GM18502 (cell line): Measurements from ENCODE around the gene OSBP2.

Source experiments
- ATAC-seq: cut with Tn5 transposase; IDR thresholded peaks from one replicate; pipeline ENCODE4 v1.9.1; 2021; ENCODE audit warnings: mild to moderate bottlenecking; ENCODE audit not compliant: unreplicated experiment, poor library complexity

The OSBP2 gene

GRCh38 chr22:30863081-30863833 lies 168.6 kb downstream of the OSBP2 start:
- no peak for ATAC-seq

GRCh38 chr22:30864441-30865420 lies 170.1 kb downstream of the OSBP2 start:
- ATAC-seq, result no peak

DNA sequence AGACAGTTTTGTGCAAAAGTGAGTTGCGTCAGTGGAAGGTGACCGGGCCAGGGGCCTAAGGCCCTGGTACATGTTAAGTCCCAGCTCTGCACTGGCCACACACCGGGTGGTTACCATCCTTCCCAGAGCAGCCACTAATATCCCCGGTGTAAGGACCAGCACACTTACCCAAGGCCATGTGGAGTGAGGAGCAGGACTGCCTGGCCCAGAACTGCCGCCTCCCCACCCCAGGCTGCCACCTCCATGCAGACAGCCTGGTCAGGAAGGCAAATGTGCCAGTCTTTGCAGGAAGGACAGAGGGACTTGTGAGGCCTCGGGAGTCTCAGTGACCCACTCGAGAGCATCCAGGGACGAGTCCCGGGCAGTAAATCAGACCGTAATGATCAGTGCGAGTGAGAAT lies 171.0 kb downstream of the OSBP2 start:
- ATAC-seq, result no peak

GRCh38 chr22:30866216-30866615 lies 171.5 kb downstream of the OSBP2 start:
- ATAC-seq, result no peak

DNA sequence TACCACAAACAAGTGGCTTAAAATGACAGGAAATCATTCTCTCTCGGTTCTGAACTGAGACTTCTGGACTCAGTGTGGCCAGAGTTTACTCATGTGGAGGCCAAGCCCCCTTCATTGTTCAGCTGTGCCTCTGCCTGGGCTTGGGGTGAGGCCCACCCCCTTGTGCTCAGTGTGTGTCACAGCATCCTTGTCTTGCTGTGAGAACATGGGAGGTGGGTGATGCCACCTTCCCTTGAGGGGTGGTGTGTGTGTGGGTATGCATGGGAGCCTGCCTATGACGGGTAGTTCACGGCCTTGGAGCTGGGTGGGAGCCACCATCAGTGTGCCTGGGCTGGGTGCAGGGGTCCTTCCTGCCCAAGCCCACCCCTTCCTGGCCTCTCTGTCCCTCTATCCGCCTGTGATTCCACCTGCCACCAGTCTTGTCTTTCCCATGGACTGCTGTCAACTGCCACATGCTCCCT lies 172.2 kb downstream of the OSBP2 start:
- no peak for ATAC-seq

DNA sequence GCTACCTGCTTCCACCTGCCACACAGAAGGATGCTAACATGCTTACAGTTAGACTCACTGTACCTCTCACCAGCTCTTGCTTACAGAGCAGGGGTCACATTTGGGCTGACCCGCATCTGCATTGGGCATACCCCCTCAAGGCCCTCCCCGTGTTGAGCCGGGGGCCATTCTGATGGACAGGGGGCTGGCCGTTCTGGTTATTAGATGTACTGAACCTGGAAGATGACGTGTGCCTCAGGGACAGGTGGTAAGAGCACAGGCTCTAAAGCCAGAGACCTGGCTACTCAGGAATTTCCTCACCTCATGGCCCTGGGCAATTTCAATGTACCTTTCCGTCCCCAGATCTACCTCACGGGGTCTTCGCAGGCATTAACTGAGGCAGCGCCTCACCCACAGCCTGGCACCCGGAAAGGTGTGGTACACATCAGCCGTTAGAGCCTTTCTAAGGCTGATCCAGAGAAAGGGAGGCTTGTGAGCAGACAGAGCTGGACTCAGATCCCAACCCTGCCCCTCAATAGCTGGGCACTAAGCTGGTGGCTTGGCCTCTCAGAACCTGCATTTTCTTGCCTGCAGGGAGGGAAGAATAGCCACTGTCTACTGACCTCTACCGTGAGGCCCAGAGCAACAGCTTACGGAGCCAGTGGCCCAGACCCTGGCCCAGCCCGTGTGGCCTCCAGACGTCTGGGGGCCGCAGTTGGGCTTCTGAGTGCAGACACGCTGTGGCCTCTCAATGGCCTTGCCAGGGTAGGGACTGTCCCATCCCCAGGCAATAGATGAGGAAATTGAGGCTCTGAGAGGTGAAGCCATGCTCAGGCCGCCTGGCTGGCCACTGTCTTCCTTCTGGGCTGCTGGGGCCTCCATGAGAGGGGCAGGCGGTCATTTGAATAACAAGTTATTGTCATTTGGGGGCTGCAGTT lies 173.3 kb downstream of the OSBP2 start:
- ATAC-seq, result no peak

DNA sequence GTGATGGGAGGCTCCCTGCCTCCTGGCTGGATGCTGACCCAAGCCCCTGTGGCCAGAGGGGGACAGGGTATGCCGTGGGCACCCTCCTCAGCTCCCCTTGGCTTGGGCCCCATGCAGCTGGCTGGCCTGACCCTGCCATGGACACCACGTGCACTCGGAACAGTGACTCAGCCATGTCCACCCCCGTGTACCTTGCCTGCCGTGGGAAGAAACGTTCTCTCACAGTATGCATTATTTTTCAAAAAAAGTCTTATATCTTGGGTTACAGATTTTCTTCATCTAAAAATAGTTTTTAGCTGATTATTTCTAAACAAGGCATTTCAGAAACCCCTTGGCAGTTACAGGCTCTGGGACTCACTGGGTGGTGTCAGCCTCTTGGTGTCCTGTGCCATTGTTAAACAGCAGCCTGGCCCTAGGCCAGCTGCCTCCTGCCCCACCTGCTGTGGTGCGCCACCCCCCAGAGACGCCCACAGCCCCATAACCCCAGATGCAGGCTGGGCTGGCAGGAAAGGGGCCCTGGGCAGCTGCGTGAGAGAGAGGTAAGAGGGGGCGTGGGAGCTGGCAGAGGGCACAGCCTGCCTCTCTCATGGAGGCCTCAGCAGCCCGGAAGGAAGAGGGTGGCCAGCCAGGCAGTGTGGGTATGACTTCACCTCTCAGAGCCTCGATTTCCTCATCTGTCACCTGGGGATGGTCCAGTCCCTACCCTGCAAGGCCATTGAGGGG lies 174.2 kb downstream of the OSBP2 start:
- ATAC-seq, result no peak

- no peak for ATAC-seq
Observed at GRCh38 chr22:30869667-30870395, 175.2 kb downstream of the OSBP2 start.

DNA sequence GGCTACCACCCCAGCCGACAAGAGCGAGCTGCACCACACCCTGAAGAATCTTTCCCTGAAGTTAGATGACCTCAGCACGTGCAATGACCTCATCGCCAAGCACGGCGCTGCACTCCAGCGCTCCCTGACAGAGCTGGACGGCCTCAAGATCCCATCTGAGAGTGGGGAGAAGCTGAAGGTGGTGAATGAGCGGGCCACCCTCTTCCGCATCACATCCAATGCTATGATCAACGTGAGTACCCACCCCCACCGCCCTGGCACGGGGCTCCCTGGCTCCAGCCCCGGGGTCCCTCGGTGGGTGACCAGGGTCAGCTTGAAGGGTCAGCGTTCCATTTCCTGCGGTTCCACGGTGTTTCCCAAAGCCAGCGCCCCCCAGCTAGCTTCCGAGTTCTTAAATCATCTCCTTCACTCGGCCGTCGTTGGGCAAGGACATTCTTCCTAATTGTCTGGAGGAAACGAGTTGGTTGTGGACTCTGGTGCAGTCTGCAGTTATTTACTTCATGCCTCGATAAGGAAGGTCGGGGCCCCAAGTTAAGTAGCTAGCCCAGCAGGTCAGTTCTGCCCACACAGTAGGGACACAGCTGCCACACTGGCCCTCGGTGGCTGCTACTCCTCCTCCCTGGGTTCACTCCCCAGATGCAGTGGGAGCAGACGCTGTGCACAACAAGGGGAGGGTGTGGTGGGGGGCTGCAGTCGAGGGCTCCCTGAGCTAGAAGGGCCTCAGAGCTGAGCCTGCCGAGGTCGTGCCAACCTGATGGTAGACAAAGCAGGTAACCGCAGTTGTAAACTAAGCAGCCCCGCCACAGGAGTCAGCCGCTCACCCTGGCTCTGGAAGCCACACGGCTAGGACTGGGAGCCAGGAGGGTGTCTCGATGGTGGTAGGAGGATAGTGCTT lies 176.0 kb downstream of the OSBP2 start:
- no peak for ATAC-seq

DNA sequence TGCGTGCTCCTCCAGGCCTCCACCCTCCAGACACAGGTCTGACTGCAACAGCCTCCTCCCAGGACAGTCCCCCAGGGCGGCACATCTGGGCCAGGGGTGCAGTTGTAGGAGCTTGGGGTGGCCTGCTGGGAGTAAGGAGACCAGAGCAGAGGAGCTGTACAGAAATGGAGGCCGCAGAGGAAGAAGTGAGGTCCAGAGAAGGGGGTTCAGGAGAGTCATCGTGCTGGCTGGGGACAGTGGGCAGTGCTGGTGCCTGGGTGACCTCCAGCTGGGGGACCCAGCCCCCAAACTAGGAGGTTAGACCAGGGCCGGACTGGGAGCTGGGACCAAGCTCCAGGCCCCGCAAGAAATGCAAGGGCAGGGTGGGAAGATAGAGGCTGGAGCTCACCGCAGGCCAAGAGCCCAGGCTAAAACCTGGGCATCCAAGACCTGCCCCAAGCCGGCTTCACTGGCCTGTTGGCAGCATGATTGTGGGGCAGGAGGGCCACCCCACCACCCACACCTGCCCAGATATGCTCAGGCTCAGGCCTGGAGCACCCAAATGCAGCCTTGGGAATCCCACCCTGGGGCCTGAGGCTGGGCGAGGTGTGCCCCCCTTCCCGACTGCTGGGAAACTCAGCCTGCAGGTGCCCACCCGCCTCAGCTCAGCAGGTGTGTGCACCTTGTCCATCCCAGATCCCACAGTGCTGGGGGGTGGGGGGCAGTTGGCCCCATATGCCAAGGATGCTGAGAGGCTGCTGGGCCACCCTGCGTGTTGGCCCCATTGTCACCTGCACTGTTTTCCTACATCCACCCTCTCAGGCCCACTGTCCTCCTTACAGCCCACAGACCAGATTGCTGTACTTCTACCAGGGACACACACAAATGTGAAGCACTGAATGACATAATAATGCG lies 177.0 kb downstream of the OSBP2 start:
- no peak for ATAC-seq

DNA sequence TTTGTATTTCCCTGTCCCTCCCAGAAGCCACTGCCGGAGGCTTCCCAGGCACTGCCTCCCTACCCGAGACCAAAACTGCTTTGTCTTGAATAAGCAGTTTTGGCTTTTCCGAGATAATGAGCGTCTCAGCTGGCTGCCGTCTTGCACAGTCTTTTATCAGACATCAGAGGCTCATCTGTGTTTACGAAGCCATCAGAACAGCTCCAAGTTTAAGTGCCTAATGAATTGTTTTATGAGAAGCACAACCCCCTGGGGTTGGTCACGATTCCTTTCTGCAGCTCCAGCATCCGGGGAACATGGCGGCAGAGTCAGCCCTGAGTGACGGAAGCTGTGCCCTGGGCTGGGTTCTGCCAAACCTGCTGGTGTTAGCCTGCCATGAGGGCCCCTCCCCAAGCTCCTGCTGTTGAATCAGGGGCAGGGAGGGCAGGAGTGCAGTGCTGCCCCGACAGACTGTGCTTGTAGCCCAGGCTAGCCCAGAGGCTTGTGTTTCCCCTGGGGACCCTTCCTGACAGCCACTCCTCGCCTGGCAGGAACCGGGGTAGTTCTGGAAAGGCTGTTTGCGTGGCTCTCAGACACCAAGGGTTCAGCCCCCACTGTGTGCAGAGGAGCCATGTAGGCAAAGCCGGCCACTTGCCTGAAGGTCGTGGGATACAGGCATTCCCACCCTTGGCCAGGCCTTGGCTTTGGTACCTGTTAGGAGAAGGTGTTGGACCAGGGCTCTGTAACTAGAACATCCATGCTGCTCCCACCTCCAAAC lies 177.8 kb downstream of the OSBP2 start:
- ATAC-seq, result no peak

GRCh38 chr22:30873086-30873650 lies 178.5 kb downstream of the OSBP2 start:
- no peak for ATAC-seq

DNA sequence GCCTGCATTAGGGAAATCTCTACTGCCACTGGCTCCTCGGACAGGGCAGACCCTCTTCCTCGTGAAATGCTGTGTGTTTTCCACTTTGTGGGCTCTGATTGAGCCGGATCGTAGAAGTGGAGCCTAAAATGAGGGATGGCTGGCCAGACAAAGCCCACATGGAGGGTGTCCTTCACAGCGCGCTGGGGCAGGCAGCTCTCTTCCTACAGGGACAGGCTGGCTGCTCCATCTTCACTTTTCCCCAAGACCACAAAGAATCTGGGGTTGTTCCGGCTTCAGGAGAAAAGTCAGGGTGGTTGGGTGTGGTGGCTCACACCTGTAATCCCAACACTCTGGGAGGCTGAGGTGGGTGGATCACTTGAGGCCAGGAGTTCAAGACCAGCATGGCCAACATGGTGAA lies 179.0 kb downstream of the OSBP2 start:
- no peak for ATAC-seq

DNA sequence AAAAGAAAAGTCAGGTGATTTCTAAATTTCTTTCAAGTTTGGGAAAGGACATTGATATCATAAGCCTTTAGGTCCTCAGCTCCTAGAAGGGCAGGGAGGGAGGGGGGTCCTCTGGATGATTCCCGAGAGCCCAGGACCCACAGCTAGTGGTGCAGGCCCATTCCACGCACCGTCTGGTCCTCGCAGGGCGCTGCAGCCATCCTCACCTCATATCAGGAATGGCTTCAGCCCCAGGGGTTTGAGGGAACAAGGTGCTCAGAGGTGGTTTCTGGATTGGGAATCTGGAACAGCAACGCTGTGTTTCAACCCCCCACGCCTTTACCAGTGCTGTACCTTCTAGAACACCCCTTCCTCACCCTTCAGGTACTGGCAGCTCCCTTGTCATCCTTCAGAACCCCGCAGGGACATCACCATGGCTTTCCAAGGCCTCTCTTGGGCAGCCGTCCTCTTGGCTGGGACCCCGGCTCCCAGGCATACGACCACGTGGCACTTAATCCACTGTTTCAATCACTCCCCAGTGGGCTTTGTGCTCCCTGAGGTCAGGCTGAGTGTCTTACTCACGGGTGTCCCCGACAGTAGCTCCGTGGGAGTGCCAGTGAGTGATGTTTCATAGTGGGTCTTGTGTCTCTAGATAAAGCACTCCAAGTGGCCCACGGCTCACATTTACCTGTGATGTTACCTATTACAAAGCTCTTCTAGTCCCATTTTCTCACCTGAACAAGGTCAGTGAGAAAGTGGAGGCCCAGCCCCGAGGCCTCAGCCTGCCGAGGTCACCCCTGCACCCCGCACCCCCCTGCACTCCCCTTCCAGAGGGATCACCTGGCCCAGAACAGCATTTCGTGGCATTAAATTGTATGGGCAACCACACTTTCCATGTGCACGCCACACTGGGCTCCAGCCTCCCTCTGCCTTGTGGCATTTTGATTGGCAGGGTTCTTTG lies 180.0 kb downstream of the OSBP2 start:
- ATAC-seq, result no peak
